ENCODE data around the gene LEP. TPM values are rescaled to one million over a fixed set of nuclear protein-coding genes. Genes with fewer than 3 reads are reported as not detected.

Gene LEP
- total RNA-seq, 3 donors from 2014 or later (not counting 1 experiment from before 2014, with no cell fraction given): not detected

DNA sequence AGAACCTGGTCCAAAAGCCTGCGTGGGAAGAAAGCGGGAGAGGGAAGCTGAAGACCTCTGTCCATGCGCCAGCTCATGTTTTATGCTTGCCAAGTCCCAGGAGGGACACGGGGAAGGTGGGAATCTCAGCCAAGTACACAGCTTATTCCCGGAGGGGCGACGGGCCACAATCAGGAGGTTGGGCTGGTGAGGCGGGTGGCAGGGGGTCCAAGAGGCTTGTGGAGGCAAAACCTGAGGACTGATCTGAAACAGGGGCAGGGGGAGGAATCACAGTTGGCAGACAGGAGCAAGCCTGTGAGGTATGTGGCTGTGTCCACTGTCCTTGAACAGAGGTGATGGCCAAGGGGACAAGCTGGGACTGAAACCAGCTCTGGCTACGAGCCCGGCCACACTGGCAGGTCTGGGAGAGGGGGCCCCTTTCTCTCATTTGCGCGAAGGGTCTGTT is 38.0 kb upstream of the LEP start:
- Mint-ChIP-seq H3K9me3 (no peaks in the 10 kb centered on the region), H3K27me3 (ENCODE audit: low read depth in 2 of 2) (peaks cover 26 to 45% of the 10 kb centered on the region in 2 donors), H3K27ac (no peak overlapping the region), H3K36me3 (no peaks in the 10 kb centered on the region), H3K4me1 (peaks cover 9 to 17% of the 10 kb centered on the region in 2 donors), H3K4me3 (no peak overlapping the region)
- Histone ChIP-seq H3K4me3 (ENCODE audit: low read length) (no peak overlapping the region), H3K27me3 (ENCODE audit: control insufficient read depth, insufficient read depth, low read length) (peaks cover 23% of the 10 kb centered on the region), H3K27ac (ENCODE audit: low read length) (no peak overlapping the region), H3K36me3 (ENCODE audit: control insufficient read depth, insufficient read depth, low read length) (no peaks in the 10 kb centered on the region), H3K9me3 (ENCODE audit: control insufficient read depth, insufficient read depth, low read length) (no peaks in the 10 kb centered on the region), H3K4me1 (ENCODE audit: control insufficient read depth, insufficient read depth, low read length) (peaks cover 12% of the 10 kb centered on the region)
- WGBS (ENCODE audit: insufficient coverage): 75% methylated on average over 12 of the region's 12 CpGs
- DNase-seq (no peak), ATAC-seq (no peak)
- TF ChIP-seq, protein P1, sequence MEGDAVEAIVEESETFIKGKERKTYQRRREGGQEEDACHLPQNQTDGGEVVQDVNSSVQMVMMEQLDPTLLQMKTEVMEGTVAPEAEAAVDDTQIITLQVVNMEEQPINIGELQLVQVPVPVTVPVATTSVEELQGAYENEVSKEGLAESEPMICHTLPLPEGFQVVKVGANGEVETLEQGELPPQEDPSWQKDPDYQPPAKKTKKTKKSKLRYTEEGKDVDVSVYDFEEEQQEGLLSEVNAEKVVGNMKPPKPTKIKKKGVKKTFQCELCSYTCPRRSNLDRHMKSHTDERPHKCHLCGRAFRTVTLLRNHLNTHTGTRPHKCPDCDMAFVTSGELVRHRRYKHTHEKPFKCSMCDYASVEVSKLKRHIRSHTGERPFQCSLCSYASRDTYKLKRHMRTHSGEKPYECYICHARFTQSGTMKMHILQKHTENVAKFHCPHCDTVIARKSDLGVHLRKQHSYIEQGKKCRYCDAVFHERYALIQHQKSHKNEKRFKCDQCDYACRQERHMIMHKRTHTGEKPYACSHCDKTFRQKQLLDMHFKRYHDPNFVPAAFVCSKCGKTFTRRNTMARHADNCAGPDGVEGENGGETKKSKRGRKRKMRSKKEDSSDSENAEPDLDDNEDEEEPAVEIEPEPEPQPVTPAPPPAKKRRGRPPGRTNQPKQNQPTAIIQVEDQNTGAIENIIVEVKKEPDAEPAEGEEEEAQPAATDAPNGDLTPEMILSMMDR (IDR thresholded peaks at IDR 0.05): no peak
- intact Hi-C loops (cut with micrococcal nuclease): loop anchor here (10.0 kb wide), 1 partner anchor 688 kb away; no protein-coding TSS in a partner anchor

DNA sequence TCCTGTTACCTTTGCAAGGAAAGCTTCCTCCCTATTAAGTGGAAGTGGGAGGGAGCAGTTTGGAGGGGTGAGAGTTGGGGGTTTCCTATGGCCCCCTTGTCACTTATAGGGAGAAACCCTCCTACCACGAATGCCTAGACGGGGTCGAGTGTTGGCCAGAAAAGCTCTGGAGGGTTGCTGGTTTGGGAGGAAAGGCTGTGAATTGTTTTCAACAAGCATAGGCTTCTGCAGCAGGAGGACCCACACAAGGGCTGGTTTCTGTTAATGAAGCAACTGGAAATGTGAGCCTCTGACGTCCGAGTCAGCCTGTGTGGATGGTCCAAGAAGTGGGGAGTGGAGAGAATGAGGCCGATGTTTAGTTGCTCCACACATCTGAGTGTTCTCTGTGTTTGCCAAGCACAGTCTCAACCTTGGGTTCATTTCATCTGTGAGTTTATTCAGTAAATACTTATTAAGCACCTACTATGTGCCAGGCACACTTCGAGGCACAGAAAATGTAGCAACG is 37.3 kb upstream of the LEP start:
- Histone ChIP-seq H3K27me3 (ENCODE audit: control insufficient read depth, insufficient read depth, low read length) (peaks cover 23% of the 10 kb centered on the region), H3K27ac (ENCODE audit: low read length) (no peak overlapping the region), H3K4me1 (ENCODE audit: control insufficient read depth, insufficient read depth, low read length) (peaks cover 12% of the 10 kb centered on the region), H3K9me3 (ENCODE audit: control insufficient read depth, insufficient read depth, low read length) (no peaks in the 10 kb centered on the region), H3K36me3 (ENCODE audit: control insufficient read depth, insufficient read depth, low read length) (no peaks in the 10 kb centered on the region), H3K4me3 (ENCODE audit: low read length) (no peak overlapping the region)
- Mint-ChIP-seq H3K36me3 (no peaks in the 10 kb centered on the region), H3K27me3 (ENCODE audit: low read depth in 2 of 2) (peaks cover 26 to 45% of the 10 kb centered on the region in 2 donors), H3K4me1 (peaks cover 9 to 17% of the 10 kb centered on the region in 2 donors), H3K9me3 (no peaks in the 10 kb centered on the region), H3K27ac (no peak overlapping the region), H3K4me3 (no peak overlapping the region)
- TF ChIP-seq, protein P1 (IDR thresholded peaks at IDR 0.05): no peak
- ATAC-seq: no peak
- DNase-seq: no peak
- intact Hi-C loops (cut with micrococcal nuclease): loop anchor here (10.0 kb wide), 1 partner anchor 689 kb away; no protein-coding TSS in a partner anchor
- 80% methylated on average over 7 of the region's 8 CpGs for WGBS (ENCODE audit: insufficient coverage)

DNA sequence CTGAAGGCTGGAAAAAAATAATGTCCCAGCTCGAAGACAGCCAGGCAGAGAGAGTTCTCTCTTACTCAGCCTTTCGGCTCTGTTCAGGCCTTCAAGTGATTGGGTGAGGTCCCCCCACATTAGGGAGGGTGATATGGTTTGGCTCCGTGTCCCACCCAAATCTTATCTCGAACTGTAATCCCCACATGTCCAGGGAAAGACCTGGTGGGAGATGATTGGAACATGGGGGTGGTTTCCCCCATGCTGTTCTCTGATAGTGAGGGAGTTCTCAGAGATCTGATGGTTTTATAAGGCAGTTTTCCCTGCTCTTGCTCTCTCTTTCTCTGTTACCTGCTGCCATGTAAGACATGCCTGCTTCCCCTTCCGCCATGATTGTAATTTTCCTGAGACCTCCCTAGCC is 36.6 kb upstream of the LEP start:
- no peak overlapping the region for H3K27ac Mint-ChIP-seq
- 82% methylated on average over 5 of the region's 5 CpGs for WGBS (ENCODE audit: insufficient coverage)
- Histone ChIP-seq H3K36me3 (ENCODE audit: control insufficient read depth, insufficient read depth, low read length) (no peaks in the 10 kb centered on the region), H3K27ac (ENCODE audit: low read length) (no peak overlapping the region), H3K9me3 (ENCODE audit: control insufficient read depth, insufficient read depth, low read length) (no peaks in the 10 kb centered on the region), H3K4me3 (ENCODE audit: low read length) (no peak overlapping the region), H3K4me1 (ENCODE audit: control insufficient read depth, insufficient read depth, low read length) (peaks cover 13% of the 10 kb centered on the region), H3K27me3 (ENCODE audit: control insufficient read depth, insufficient read depth, low read length) (peaks cover 24% of the 10 kb centered on the region)
- peaks cover 9 to 17% of the 10 kb centered on the region in 2 donors for H3K4me1 Mint-ChIP-seq
- no peaks in the 10 kb centered on the region for H3K9me3 Mint-ChIP-seq
- H3K4me3 Mint-ChIP-seq: no peak overlapping the region
- ATAC-seq: no peak
- no peaks in the 10 kb centered on the region for H3K36me3 Mint-ChIP-seq
- TF ChIP-seq, protein P1 (IDR thresholded peaks at IDR 0.05): no peak
- DNase-seq: no peak
- peaks cover 26 to 45% of the 10 kb centered on the region in 2 donors for H3K27me3 Mint-ChIP-seq (ENCODE audit: low read depth in 2 of 2)
- intact Hi-C loops (cut with micrococcal nuclease): loop anchor here (10.0 kb wide), 1 partner anchor 690 kb away; no protein-coding TSS in a partner anchor

DNA sequence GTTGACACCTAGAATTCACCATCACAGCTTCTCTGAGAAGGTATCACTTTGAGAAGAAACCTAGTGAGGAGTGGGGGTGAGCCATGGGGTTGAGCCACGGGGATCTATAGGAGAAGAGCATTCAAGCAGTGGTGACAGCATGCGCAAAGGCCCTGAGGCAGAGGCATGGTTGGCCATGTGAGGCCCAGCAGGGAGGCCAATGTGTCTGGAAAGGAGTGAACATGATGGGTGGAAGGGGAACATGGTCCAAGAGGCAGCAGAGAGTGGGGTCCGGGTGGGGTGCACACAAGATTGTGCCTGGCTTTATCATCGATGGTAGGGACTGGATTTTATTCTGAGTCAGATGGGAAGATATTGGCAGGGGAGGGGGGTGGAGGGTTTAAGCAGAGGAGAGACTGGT is 36.0 kb upstream of the LEP start:
- WGBS (ENCODE audit: insufficient coverage): 96% methylated on average over 4 of the region's 4 CpGs
- intact Hi-C loops (cut with micrococcal nuclease): loop anchor here (10.0 kb wide), 1 partner anchor 690 kb away; no protein-coding TSS in a partner anchor

More for the DNA sequence above, 36.0 kb upstream of the LEP start:
- H3K27ac Mint-ChIP-seq: no peak overlapping the region
- no peak for ATAC-seq
- H3K27me3 Mint-ChIP-seq (ENCODE audit: low read depth in 2 of 2): peaks cover 26 to 46% of the 10 kb centered on the region in 2 donors
- H3K36me3 Mint-ChIP-seq: no peaks in the 10 kb centered on the region
- Histone ChIP-seq H3K4me3 (ENCODE audit: low read length) (no peak overlapping the region), H3K4me1 (ENCODE audit: control insufficient read depth, insufficient read depth, low read length) (peaks cover 19% of the 10 kb centered on the region), H3K36me3 (ENCODE audit: control insufficient read depth, insufficient read depth, low read length) (no peaks in the 10 kb centered on the region), H3K27me3 (ENCODE audit: control insufficient read depth, insufficient read depth, low read length) (peaks cover 24% of the 10 kb centered on the region), H3K9me3 (ENCODE audit: control insufficient read depth, insufficient read depth, low read length) (no peaks in the 10 kb centered on the region), H3K27ac (ENCODE audit: low read length) (no peak overlapping the region)
- no peaks in the 10 kb centered on the region for H3K9me3 Mint-ChIP-seq
- no peak overlapping the region for H3K4me3 Mint-ChIP-seq
- no peak for DNase-seq
- H3K4me1 Mint-ChIP-seq: peaks cover 14 to 21% of the 10 kb centered on the region in 2 donors
- TF ChIP-seq, protein P1 (IDR thresholded peaks at IDR 0.05): no peak
